Testis (tissue), 2 donors: ENCODE measurements around the gene FUT3.

Experiments
- CTCF ChIP-seq, 3 experiments: fragments of 450-650 bp in 2 of 3; fragments of 200-600 bp in 1 of 3; sonication (generic) in 1 of 3; IDR thresholded peaks; one replicate each; pipeline ENCODE4 v1.5.1; 2016 to 2019; ENCODE audit warnings: antibody characterized with exemption in 3 of 3, mild to moderate bottlenecking in 2 of 3, moderate library complexity in 1 of 3
- POLR2A ChIP-seq: fragments of 450-650 bp; IDR thresholded peaks from one replicate; pipeline ENCODE4 v1.6.1; 2017; ENCODE audit warnings: antibody characterized with exemption, mild to moderate bottlenecking, moderate library complexity

GRCh38 chr19:5837761-5838352, 13.4 kb downstream of the FUT3 start:
- TF ChIP-seq CTCF (IDR thresholded peaks at IDR 0.05) (no peak), POLR2A (no peak)
